Panc1 (cell line): Measurements from ENCODE around the gene NFIC. TPM values are rescaled to one million over a fixed set of nuclear protein-coding genes. Genes with fewer than 3 reads are reported as not detected.

Experiments used
- ATAC-seq: fragments of 200-7000 bp; cut with Tn5 transposase; 2 replicates; pipeline ENCODE4 v1.9.1; 2020; ENCODE audit warnings: mild to moderate bottlenecking, moderate library complexity
- BruUV-seq: library from RNA; stranded (reverse); fragments of 400-500 nt; replicated peaks from 2 replicates; lab custom pipeline; 2021; lab: Mats Ljungman, UMichigan
- CTCF ChIA-PET: fragments of 300-600 bp; sonication (Branson Sonifier 250); formaldehyde crosslinking; loops from one replicate; lab custom pipeline; 2022; ENCODE audit warnings: antibody characterized with exemption; lab: Charles Lee
- POLR2A ChIA-PET: fragments of 300-600 bp; sonication (Branson Sonifier 250); formaldehyde crosslinking; loops from one replicate; lab custom pipeline; 2022; ENCODE audit warnings: antibody characterized with exemption; lab: Charles Lee
- DNase-seq: peaks from one replicate; pipeline ENCODE4 v3.0.0-alpha.2; 2010; ENCODE audit warnings: low read depth, low spot score
- H3K27ac ChIP-seq: 2 replicates; pipeline ENCODE4 v1.5.1; 2011; ENCODE audit warnings: mild to moderate bottlenecking, low read length, inconsistent platforms
- H3K27me3 ChIP-seq: fragments of 200-500 bp; sonication (Bioruptor generic); 2 replicates; pipeline ENCODE4 v1.6.0; 2014; ENCODE audit warnings: low read length, inconsistent platforms; ENCODE audit not compliant: control insufficient read depth, insufficient read depth
- H3K36me3 ChIP-seq: fragments of 200-500 bp; sonication (Bioruptor generic); 2 replicates; pipeline ENCODE4 v1.5.1; 2014; ENCODE audit warnings: inconsistent platforms, mild to moderate bottlenecking, low read length, moderate library complexity; ENCODE audit not compliant: control insufficient read depth, insufficient read depth
- H3K4me1 ChIP-seq: 2 replicates; pipeline ENCODE4 v1.5.1; 2011; ENCODE audit warnings: inconsistent platforms, mild to moderate bottlenecking, low read length, moderate library complexity; ENCODE audit not compliant: control insufficient read depth, insufficient read depth
- H3K4me3 ChIP-seq, 2 experiments: 2 replicates each; pipeline ENCODE4 v1.5.1; 2011 to 2012; ENCODE audit warnings: low read depth in 2 of 2, low read length in 2 of 2, mild to moderate bottlenecking in 2 of 2, inconsistent platforms in 1 of 2, moderate library complexity in 1 of 2
- H3K9me3 ChIP-seq: fragments of 200-500 bp; sonication (Bioruptor generic); 2 replicates; pipeline ENCODE4 v1.5.1; 2014; ENCODE audit warnings: low read depth, mild to moderate bottlenecking, inconsistent platforms, low read length, moderate library complexity; ENCODE audit not compliant: control insufficient read depth, insufficient read depth
- POLR2AphosphoS5 ChIP-seq: IDR thresholded peaks from 2 replicates; pipeline ENCODE4 v1.6.1; 2012; ENCODE audit warnings: mild to moderate bottlenecking, low read depth, low read length, moderate library complexity
- REST ChIP-seq, 2 experiments: IDR thresholded peaks; 2 replicates each; pipeline ENCODE4 v1.6.1; 2011 to 2012; ENCODE audit warnings: low read depth in 2 of 2, control low read depth in 1 of 2, low read length in 1 of 2, mild to moderate bottlenecking in 1 of 2, moderate library complexity in 1 of 2; ENCODE audit not compliant: insufficient read depth in 1 of 2
- SIN3A ChIP-seq: IDR thresholded peaks from 2 replicates; pipeline ENCODE4 v1.6.1; 2012; ENCODE audit warnings: low read depth, mild to moderate bottlenecking, low read length, moderate library complexity, borderline replicate concordance; ENCODE audit not compliant: insufficient read depth
- TCF7L2 ChIP-seq: IDR thresholded peaks from 2 replicates; pipeline ENCODE4 v1.6.1; 2011; ENCODE audit warnings: mild to moderate bottlenecking, low read depth, low read length, inconsistent platforms
- in situ Hi-C: cut with HindIII; loops from 2 replicates; pipeline ENCODE4 v1.10.0; 2016; ENCODE audit warnings: low sequenced_read_pairs, low pct_unique_long_range_greater_than_20kb
- intact Hi-C: fragments of 100-400 bp; cut with micrococcal nuclease; formaldehyde crosslinking; loops from one replicate; pipeline ENCODE4 v1.10.0; 2022; ENCODE audit not compliant: unreplicated experiment
- total RNA-seq: library from RNA; stranded (reverse); gene quantifications from one replicate; pipeline ENCODE4 v1.2.1, GENCODE V29; 2021; ENCODE audit not compliant: unreplicated experiment
- TF ChIP-seq, protein P1 (sequence below): fragments of 450-650 bp; IDR thresholded peaks from 2 replicates; pipeline ENCODE4 v1.5.1; 2017; ENCODE audit warnings: mild to moderate bottlenecking

The NFIC gene
- total RNA-seq, 1 experiment from 2014 or later = 120 TPM

DNA sequence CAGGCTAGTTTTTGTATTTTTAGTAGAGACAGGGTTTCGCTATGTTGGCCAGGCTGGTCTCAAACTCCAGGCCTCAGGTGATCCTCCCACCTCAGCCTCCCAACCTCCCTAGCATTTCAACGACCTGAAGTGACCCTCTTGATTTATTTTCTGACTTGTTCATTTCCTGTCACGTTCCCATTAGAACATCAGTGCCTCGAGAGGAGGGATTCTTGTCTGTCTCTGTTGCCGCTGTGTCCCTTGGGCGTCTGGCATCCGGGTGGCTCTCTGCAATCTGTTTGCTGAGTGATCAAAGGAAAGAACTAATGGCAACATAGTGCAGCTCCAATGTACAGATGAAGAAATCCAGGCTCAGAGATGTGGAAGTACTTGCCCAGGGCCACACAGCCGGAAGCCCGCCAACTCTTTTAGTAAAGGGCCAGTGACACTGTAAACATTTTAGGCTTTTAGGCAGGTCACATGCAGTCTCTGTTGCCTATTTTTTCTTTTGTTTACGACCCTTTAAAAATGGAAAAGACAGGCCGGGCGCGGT lies 47.5 kb downstream of the NFIC start:
- Histone ChIP-seq H3K27ac (no peak overlapping the region), H3K27me3 (no peaks in the 10 kb centered on the region), H3K9me3 (no peaks in the 10 kb centered on the region), H3K4me1 (peaks cover 13% of the 10 kb centered on the region), H3K4me3 (no peak overlapping the region), H3K36me3 (no peaks in the 10 kb centered on the region)
- BruUV-seq = no TSS peak
- CTCF ChIA-PET = no interaction called here
- in situ Hi-C loops = no loop called here
- DNase-seq = no peak
- intact Hi-C loops = no loop called here
- POLR2A ChIA-PET = no interaction called here
- TF ChIP-seq POLR2AphosphoS5 = no peak
- TF ChIP-seq REST (IDR thresholded peaks at IDR 0.05; ENCODE audit: insufficient read depth in 1 of 2, low read depth in 2 of 2, low read length in 1 of 2) = no peak
- no peak for TF ChIP-seq SIN3A
- TF ChIP-seq, protein P1, sequence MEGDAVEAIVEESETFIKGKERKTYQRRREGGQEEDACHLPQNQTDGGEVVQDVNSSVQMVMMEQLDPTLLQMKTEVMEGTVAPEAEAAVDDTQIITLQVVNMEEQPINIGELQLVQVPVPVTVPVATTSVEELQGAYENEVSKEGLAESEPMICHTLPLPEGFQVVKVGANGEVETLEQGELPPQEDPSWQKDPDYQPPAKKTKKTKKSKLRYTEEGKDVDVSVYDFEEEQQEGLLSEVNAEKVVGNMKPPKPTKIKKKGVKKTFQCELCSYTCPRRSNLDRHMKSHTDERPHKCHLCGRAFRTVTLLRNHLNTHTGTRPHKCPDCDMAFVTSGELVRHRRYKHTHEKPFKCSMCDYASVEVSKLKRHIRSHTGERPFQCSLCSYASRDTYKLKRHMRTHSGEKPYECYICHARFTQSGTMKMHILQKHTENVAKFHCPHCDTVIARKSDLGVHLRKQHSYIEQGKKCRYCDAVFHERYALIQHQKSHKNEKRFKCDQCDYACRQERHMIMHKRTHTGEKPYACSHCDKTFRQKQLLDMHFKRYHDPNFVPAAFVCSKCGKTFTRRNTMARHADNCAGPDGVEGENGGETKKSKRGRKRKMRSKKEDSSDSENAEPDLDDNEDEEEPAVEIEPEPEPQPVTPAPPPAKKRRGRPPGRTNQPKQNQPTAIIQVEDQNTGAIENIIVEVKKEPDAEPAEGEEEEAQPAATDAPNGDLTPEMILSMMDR = no peak
- no peak for TF ChIP-seq TCF7L2
- 0 out of 2 replicates have a peak, but pooled peaks have one; percentile 23 for ATAC-seq

DNA sequence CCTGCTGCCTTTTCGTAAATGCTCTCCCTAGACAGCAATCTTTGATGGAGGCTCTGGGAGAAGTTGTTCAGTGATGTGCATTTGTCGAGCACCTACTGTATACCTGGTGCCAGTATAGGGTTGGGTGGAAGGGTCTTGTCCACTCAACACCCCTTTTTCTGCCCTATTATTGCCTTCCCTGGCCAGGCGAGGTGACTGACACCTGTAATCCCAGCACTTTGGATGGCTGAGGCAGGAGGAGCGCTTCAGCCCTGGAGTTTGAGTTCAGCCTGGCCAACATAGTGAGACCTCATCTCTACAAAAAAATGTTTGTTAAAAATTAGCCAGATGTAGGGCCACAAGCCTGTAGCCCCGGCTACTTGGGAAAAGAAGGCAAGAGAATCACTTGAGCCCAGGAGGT lies 49.3 kb downstream of the NFIC start:
- no peak overlapping the region for H3K4me3 ChIP-seq
- BruUV-seq = no TSS peak
- intact Hi-C loops = no loop called here
- ATAC-seq (no peak), DNase-seq (no peak)
- ChIA-PET POLR2A (no interaction called here), CTCF (no interaction called here)
- H3K27ac ChIP-seq = no peak overlapping the region
- peaks cover 13% of the 10 kb centered on the region for H3K4me1 ChIP-seq
- no peak for TF ChIP-seq SIN3A
- TF ChIP-seq, protein P1 = no peak
- TF ChIP-seq REST (IDR thresholded peaks at IDR 0.05; ENCODE audit: insufficient read depth in 1 of 2, low read depth in 2 of 2, low read length in 1 of 2) = no peak
- no peak for TF ChIP-seq POLR2AphosphoS5
- no peak for TF ChIP-seq TCF7L2
- no peaks in the 10 kb centered on the region for H3K27me3 ChIP-seq
- no peaks in the 10 kb centered on the region for H3K9me3 ChIP-seq
- no peaks in the 10 kb centered on the region for H3K36me3 ChIP-seq
- in situ Hi-C loops = no loop called here
